PC-3 (cell line): ENCODE data around the gene GPHA2.

Source experiments
- EZH2phosphoT487 ChIP-seq: fragments of 300-600 bp; sonication (generic); IDR thresholded peaks from 2 replicates; pipeline ENCODE4 v1.6.1; 2018; ENCODE audit warnings: mild to moderate bottlenecking, antibody characterized with exemption, low read length, borderline replicate concordance
- TF ChIP-seq, protein P1 (sequence below): fragments of 300-600 bp; sonication (generic); conservative IDR thresholded peaks from 2 replicates; pipeline ENCODE4 v1.5.1; 2017; ENCODE audit warnings: antibody characterized with exemption, low read depth, mild to moderate bottlenecking, low read length

- TF ChIP-seq, protein P1, sequence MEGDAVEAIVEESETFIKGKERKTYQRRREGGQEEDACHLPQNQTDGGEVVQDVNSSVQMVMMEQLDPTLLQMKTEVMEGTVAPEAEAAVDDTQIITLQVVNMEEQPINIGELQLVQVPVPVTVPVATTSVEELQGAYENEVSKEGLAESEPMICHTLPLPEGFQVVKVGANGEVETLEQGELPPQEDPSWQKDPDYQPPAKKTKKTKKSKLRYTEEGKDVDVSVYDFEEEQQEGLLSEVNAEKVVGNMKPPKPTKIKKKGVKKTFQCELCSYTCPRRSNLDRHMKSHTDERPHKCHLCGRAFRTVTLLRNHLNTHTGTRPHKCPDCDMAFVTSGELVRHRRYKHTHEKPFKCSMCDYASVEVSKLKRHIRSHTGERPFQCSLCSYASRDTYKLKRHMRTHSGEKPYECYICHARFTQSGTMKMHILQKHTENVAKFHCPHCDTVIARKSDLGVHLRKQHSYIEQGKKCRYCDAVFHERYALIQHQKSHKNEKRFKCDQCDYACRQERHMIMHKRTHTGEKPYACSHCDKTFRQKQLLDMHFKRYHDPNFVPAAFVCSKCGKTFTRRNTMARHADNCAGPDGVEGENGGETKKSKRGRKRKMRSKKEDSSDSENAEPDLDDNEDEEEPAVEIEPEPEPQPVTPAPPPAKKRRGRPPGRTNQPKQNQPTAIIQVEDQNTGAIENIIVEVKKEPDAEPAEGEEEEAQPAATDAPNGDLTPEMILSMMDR = no peak
- no peak for TF ChIP-seq EZH2phosphoT487
Measured at GRCh38 chr11:64935359-64936081, at the start of gene GPHA2.
